GM18868 (cell line): ENCODE data around the gene RTN3.
"Not testable (repeated sequence)": the region's sequence is repeated elsewhere in the genome, so short reads cannot be mapped to it uniquely, and the experiment has no call there.

Experiments used
- ATAC-seq: cut with Tn5 transposase; IDR thresholded peaks from one replicate; pipeline ENCODE4 v1.9.1; 2021; ENCODE audit warnings: mild to moderate bottlenecking, moderate library complexity; ENCODE audit not compliant: unreplicated experiment

Gene RTN3, protein sequence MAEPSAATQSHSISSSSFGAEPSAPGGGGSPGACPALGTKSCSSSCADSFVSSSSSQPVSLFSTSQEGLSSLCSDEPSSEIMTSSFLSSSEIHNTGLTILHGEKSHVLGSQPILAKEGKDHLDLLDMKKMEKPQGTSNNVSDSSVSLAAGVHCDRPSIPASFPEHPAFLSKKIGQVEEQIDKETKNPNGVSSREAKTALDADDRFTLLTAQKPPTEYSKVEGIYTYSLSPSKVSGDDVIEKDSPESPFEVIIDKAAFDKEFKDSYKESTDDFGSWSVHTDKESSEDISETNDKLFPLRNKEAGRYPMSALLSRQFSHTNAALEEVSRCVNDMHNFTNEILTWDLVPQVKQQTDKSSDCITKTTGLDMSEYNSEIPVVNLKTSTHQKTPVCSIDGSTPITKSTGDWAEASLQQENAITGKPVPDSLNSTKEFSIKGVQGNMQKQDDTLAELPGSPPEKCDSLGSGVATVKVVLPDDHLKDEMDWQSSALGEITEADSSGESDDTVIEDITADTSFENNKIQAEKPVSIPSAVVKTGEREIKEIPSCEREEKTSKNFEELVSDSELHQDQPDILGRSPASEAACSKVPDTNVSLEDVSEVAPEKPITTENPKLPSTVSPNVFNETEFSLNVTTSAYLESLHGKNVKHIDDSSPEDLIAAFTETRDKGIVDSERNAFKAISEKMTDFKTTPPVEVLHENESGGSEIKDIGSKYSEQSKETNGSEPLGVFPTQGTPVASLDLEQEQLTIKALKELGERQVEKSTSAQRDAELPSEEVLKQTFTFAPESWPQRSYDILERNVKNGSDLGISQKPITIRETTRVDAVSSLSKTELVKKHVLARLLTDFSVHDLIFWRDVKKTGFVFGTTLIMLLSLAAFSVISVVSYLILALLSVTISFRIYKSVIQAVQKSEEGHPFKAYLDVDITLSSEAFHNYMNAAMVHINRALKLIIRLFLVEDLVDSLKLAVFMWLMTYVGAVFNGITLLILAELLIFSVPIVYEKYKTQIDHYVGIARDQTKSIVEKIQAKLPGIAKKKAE

DNA sequence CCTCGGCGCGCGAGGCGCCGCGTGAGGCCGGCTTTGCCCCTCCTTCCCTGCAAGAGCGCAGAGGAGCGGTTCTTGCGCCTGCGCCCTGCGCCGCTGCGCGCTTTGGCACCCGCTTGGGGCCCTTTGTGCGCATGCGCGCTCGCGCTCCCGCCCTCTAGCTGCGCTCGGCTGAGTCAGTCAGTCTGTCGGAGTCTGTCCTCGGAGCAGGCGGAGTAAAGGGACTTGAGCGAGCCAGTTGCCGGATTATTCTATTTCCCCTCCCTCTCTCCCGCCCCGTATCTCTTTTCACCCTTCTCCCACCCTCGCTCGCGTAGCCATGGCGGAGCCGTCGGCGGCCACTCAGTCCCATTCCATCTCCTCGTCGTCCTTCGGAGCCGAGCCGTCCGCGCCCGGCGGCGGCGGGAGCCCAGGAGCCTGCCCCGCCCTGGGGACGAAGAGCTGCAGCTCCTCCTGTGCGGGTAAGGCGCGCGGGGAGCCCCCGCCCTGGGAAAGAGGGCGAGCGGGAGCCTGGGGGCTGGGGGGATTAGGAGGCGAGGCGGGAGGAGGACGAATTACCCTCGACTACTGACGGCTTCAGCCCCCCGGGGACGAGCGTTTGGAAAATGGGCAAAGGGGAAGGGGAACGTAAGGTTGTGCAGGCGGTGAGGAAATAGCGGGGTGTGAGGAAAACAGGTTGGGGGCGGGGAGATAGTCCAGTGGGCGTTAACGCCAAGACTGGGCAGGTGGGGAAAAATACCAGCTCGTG, at the start of gene RTN3:
TSS of gene RTN3 (plus strand) at position 180 of the 745 bp plus-strand sequence. CDS start at position 317, 137 bp downstream.
- peak; percentile 84 for ATAC-seq

DNA sequence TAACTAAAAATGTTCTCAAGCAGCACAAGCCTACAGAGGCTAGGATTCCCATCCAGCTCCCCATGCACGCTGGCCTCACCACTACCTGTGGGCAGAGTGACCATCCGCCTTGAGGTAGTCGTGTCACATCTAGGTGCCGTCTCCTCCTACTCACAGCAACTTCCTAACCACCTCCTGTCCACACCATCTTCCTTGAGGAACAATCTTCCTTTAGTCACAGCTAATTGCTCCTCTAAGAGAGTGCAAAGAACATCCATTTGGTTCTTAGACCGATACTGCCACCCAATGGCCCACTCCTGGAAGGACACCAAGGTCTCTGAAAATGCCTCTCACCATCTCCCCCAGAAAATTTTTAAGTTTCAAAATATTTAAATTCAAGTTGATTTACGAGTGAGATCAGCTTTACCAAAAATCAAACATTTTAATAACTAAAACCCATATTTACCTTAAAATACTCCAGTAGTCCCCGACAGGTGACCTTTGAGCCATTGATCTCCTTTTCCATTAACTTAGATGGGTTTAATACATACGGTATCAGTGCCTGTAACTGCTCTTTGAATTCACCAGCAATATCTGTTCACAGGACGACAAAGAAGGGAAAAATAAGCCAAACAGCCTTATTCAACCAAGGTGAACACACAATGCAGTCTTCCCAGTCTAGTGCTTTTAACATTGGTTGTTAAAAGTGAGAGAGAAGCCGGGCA, 45.4 kb upstream of the RTN3 start:
- ATAC-seq: no peak

DNA sequence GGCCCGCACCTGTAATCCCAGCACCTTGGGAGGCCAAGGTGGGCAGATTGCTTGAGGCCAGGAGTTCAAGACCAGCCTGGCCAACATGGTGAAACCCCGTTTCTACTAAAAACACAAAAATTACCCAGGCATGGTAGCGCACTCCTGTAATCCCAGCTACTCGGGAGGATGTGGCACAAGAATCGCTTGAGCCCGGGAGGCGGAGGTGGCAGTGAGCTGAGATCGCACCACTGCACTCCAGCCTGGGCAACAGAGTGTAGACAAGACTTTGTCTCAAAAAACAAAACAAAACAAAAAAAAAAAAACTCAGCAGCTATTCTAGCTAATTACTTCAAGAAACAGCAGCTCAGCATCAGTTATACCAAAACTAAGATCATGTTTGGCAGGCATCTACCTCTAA, 42.9 kb upstream of the RTN3 start:
- ATAC-seq: not testable (repeated sequence)

DNA sequence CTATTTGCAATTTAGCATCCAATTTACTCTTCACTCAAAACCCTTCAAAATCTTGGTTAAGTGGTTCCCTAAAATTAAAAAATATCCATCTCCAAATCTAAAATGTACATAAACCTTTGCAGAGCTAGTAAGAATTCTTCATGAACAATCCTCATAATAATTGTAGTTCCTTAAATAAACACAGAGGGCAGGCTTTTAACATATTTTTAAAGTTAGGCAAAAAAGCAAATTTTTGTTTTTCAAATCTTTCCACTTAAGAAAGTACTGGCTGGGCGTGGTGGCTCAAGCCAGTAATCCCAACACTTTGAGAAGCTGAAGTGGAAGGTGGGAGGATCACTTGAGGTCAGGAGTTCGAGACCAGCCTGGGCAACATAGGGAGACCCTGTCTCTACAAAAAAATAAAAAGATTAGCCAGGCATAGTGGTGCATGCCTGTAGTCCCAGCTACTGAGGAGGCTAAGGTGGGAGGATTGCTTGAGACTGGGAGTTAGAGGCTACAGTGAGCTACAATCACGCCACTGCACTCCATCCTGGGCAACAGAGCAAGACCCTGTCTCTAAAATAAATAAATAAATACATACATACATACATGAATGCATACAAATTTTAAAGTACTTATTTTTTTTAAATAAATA, 42.0 kb upstream of the RTN3 start:
- ATAC-seq: no peak

DNA sequence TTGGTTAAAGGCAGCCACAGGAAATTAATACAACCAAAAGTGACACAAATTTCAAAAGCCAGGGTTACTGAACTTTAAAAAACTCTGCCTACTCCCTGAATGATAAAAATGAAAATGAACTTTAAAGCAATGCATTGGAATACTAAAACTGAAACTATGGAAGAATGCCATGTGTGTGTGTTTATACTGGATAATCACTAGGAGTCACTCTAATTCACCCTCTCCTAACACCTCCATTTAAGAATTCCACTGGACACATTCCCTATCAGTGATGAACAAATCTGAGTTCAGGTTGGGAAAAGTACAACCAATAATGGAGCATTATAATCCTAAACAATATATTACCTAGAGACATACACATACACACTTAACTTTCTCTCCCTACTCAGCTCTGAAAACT, 39.6 kb upstream of the RTN3 start:
- ATAC-seq: no peak

DNA sequence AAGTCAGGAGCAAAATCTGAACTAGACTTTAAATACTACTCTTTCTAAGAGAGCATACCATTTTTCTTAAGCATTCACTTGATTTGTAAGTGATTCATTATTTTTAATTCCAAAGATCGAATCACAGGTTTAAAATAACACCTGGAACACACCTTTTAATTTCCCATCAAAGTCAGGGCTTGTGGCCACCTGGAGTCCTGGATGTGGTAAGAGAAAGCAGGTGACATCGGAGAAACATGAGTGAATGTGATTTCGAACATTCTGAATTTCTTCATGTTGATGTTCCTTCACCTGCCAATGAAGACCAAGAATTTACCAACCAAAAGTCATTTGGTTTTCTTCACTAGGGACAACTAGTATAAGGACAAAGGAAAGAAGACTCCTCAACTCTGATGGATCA, 38.1 kb upstream of the RTN3 start:
- no peak for ATAC-seq

DNA sequence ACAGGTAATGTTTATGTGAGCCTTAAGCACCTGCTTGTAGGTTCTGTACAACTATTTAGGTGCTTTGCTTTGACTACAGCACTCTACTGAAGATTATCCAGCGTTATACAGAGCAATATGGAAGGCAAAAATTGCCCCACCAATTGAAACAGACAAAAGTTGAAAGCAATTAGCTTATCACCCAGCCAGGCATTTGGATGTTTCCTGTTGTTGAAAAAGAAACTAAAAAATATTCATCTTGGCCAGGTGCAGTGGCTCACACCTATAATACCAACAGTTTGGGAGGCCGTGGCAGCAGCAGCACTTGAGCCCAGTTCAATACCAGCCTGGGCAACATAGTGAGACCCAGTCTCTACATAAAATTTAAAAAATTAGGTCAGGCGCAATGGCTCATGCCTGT, 28.6 kb upstream of the RTN3 start:
- no peak for ATAC-seq

DNA sequence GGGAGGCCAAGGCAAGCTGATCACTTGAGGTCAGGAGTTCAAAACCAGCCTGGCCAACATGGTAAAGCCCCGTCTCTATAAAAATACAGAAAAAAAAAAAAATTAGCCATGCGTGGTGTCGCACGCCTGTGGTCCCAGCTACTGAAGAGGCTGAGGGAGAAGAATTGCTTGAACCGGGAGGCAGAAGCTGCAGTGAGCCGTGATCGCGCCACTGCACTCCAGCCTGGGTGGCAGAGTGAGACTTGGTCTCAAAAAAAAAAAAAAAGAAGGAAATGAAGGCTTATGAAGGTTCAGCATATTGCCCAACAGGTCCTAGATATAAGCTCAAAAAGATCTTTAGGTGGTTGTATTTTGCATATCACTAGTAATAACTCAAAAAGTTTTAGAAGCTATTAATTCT, 20.3 kb upstream of the RTN3 start:
- no peak for ATAC-seq

DNA sequence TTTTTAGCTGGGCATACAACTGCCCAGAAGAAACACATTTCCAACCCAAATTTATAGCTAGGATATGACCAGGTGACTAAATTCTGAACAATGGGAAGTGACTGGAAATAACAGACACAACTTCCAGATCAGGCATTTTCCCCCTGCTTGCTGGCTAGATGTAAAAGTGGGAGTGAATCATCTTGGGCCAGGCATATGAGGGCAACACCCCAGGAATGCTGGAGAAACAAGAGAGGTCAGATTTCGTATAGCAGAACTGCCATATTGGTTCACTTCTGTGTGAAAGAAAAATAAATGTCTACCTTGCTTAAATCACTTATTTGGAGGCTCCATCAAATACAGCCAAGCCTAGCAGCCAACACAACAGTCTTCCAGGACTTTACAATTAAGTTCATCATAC, 17.5 kb upstream of the RTN3 start:
- no peak for ATAC-seq

DNA sequence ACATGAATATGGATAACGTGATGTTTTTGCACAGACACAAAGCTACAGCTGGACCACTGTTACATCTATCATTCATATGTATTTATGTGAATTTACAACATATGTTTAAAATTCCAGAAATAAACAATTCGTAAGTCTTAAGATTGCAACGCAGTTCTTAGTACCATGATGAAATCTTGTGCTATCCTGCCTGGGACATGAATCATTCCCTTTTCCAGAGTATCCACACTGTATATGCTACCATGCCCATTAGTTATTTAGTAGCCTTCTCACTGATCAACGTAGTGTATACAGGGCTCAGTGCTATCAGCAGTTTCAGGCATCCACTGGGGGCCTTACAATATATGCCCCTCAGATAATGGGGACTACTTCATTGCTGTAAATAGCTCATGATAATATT, 14.4 kb upstream of the RTN3 start:
- no peak for ATAC-seq

DNA sequence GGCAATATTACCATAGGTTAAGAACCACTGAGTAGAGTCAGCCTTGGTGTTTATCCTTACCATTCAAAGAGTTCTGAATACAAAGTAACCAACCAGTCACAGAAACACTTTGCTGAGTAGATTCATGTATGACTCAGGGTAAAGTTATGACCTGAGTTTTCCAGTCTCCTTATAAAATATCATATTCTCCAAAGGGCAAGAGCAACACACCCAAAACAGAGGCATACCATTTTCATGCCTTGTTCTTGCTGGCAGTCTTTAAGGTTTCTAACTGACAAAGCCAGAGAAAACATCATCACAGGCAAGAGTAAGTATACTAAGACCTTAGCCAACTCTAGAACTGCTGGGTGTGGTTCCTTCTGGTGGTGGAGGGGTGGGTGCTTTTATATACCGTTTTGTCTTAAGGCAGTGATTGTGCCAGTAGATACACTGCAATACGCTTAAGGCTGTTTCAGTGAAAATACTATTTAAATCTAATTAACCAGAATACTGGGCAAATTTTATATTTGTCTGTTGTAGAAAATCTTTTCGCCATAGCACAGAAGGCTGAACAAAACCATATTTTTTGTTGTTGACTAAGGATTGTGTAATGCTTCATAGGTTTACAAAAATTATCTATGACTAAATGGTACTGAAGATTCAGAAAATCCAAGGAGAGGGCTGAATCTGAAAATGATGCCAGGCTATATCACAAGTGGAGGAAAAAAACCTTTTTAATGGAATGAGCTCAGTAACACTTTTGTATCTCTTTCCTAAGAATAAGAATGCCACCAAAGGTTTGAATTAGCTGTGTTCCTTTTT, 13.1 kb upstream of the RTN3 start:
- no peak for ATAC-seq

DNA sequence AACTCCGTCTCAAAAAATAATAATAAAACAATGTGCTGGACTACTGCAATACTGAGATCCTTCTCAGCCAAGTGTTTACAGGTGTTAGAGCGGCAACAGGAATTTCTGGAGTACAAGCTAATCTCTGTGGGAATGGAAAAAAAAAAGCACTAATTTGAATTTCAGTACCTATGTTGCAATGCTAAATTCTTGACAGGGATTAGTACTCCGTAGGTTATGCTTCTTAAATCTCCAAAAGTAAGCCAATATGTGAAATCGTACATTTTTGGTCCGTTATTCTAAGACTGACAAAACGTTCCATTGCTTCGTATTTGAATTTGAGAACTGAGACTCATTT, 11.2 kb upstream of the RTN3 start:
- no peak for ATAC-seq

DNA sequence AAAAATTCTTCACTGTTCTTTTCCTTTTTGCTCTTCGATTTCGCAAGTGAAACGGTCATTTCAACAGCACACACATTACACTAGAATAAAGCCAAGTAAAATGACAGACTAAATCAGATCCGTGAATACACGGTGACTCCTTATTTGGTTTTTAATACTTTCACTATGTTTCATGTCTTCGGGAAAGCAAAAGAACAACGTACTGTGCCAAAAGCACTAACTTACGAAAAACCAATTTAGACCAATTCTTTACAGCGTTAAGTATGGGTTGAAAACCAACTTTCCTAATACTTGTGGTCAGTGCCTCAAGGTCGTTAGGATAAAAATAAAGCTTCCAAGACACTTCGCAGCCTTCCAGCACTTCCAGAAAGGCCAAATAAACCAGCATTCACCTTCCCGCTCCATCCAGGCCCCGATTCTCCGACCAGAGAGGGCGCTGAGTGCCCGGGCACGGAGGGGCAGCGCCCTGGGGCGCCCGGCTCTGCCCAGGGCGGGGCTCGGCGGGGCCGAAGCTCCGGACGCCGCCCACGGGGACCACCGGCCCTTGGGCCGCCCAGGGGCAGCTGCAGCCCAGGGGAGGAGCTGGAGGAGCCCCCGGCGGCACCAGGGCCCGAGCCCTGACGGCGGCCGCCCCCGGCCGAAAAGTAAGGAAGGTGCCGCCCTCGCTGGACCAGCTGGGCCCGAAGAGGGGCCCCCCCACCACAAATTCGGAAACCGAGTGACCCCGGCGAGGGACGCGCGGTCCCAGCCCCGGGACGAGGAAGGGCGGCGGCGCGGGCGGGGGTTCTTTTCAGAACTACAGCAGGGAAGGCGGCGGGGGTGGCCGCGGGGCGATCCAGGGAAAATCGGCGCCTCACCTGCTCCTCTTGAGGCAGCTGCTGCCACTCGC, 10.6 kb upstream of the RTN3 start:
- peak; percentile 37 for ATAC-seq

DNA sequence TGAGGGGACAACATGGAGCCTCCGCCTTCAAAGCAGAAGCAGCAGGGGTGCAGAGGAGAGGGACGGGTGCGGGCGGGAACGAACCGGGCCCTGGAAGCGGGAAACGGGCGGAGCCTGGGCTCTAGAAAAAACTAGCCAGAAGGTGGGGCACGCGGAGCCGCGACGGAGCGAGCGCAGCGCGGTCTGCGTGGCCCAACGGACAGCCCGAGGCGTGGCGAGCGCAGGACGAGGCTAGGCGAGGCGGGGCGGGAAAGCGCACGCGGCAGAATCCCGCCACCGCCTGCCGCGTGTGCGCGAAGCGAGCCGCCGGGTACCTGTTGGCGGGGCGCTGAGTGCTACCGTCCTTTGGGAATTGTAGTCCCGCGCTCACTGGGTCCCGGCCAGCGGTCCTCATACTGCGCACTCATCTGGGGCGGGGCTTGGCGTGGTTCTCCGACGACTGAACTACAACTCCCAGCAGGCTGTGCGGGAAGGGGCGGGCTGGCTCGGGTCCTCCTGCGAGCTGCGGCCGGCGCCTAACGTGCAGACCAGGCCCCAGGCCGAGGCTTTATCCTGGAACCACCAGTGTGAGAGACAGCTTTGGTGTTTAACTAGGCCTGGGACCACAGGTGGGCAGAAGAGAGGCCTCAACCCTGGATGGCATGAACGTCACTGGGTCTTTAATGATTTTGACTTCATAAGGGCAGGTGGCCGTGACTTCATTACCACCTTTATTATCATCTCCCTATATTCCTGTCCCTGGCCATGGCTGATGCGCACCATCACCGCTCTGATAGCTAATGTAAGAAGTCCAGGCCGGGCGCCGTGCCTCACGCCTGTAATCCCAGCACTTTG, 9.8 kb upstream of the RTN3 start, which contains the start of gene ATL3:
TSS of gene ATL3 (minus strand) at position 55 of the 834 bp plus-strand sequence. CDS start at position 14, 41 bp downstream.
- peak; percentile 87 for ATAC-seq

DNA sequence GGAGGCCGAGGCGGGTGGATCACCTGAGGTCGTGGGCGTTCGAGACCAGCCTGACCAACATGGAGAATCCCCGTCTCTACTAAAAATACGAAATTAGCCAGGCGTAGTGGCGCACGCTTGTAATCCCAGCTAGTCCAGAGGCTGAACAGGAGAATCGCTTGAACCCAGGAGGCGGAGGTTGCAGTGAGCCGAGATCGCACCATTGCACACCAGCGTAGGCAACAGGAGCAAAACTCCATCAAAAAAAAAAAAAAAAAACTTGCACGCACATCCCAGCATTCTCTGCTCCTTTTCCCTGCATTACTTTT, 9.2 kb upstream of the RTN3 start:
- no peak for ATAC-seq

DNA sequence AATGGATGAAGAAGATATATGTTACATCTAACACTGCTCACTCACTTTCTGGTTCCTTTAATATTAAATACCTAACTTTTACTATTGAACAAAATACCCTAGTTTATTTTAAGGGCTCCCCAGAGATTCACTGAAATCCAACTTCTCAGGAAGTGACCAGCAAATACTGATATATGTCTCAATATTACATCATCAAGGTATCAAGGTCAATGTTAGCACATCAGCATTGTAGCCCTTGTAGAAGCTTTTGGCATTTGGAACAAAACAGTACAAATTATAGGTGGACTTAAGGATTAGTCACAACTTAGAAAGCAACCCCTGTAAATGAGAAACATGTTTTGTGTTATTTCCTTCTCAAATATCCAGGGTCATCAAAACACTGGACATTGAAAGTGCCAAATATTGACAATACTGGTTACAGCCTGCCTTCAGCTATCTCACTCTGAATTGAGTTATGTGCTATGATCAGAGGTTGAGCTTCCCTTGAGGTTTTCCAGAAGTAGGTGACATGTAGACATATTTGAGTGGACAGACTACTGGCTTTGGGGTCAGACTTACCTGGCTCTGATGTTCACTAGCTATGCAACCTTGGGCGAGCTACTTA, 8.3 kb upstream of the RTN3 start:
- ATAC-seq: no peak

DNA sequence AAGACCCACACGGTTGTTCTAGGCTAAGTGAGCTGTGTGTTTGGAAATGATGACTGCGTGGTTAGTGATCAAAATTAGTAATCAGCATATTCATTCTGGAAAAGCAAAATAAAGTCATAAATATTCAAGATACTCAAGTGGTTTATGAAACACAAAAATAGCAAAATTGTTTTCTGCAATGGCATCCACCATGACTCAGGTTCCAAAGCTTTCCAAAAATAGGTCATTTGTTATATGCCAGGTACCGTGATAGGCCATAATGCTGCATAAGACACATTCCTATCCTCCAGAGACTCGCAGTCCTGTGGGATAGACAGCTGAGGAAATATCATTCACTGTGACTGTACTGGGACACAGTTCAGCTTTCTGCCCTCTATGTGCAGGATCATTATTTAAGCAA, 7.7 kb upstream of the RTN3 start:
- ATAC-seq: no peak
